Muscle of back (tissue), 11 donors: Measurements from ENCODE around the gene SLC7A11. TPM values are rescaled to one million over a fixed set of nuclear protein-coding genes. Genes with fewer than 3 reads are reported as not detected.
"Not testable (repeated sequence)": the region's sequence is repeated elsewhere in the genome, so short reads cannot be mapped to it uniquely, and the experiment has no call there.

Experiments used
- DNase-seq, 3 donors: peaks; one replicate each; pipeline versions ENCODE4 v3.0.0 to v3.0.0-alpha.2; 2013
- polyA plus RNA-seq, 10 donors: library from polyadenylated mRNA; unstranded; fragments of 120-200 nt; gene quantifications; one replicate each; pipeline ENCODE4 v1.2.1, GENCODE V29; 2013; ENCODE audit not compliant: insufficient read length in 10 of 10

SLC7A11 gene
- polyA plus RNA-seq, 10 donors = 0.25 to 1.1 (median 0.58) TPM

DNA sequence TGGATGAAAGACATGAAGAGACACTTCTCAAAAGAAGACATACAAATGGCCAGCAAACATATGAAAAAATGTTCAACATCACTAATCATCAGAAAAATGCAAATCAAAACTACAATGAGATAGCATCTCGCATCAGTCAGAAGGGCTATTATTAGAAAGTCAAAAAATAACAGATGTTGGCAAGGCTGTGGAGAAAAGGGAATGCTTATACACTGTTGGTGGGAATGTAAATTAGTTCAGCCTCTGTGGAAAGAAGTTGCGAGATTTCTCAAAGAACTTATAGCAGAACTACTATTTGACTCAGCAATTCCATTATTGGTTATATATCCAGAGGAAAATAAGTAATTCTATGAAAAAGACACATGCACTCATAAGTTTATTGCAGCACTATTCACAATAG, 31.6 kb downstream of the SLC7A11 start:
- not testable (repeated sequence) for DNase-seq

DNA sequence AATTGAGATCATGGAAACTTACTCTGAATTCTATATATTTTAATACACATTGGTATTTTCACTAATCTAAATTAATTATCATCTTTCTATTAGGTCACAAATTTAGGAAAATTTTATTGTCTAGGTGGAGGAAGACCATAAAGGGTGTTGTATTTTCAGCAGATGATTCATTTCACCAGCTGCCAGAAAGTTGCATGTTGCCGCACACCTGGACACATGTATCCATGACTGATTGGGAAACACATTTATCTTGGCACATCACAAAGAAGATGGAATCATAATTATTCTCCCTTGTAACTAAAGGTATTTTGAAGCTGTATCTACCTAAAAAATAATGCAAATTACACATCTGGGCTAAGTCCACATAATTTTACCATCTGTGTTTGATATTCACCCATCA, 33.1 kb downstream of the SLC7A11 start:
- DNase-seq = no peak

DNA sequence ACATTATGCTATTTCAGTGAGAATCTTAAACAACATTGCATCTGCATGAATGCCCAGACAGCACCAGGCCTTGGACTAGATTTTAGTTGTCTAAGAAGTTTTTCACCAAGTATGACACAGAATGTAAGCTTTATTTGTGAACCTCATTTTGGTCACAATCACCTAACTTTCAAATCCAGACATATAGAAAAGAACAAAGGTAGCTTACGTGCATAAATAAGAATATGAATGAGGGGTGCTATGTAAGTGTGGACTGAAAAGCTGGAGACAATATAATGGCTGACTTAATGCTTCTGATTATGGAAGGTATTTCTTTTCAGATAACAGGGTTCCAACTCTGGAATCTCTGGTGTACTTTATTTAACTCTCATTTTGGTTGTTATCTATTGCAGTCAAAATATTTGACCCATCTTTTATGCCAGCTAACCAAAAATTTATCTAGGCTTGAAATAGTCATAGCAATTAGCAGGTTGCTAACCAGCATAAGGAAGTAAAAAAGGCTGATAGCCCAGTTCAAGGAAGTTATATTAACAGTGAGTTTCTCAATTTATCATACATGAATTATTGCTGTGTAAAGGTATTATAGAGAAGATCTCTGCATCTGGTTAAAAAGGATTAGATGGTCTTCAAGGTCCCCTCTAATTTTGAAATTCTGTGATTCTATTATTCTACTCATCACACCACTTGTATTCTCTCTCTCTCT, 36.5 kb downstream of the SLC7A11 start:
- DNase-seq = no peak

DNA sequence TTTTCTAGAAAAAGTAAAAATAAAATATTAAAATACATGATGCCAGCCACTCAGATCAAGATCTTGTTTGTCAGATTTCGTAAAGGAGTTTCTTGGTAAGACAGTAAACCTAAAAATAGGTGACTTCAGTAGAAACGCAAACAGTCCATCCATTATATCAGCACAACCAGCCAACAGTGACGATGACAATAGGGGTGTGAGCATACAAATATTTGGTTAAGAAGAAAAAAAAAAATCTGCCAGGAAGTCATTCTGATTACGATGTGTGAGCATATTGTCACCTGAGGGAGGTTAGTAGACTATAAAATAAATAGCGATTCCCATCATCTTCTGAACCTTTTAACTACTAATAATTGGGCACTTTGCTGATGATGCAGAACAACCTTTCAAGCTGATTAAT, 37.6 kb downstream of the SLC7A11 start:
- no peak for DNase-seq

DNA sequence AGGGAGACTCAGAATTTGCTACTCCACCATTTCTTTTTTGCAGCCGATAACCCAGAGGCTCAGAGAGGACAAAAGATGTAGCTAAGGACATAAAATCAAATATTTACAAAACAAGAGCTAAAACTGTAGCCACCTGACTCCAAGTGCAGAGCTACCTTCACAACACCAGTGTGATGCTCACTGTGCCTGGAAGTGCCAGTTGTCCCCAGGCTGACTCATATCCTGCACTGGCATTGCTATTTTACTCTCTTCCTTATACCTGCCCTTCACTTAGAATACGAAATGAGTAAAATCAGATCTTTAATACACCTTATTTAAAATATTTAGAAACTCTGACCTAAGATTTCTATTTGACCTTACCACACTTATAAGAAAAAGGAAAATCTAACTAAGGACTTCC, 39.5 kb downstream of the SLC7A11 start:
- DNase-seq = no peak

DNA sequence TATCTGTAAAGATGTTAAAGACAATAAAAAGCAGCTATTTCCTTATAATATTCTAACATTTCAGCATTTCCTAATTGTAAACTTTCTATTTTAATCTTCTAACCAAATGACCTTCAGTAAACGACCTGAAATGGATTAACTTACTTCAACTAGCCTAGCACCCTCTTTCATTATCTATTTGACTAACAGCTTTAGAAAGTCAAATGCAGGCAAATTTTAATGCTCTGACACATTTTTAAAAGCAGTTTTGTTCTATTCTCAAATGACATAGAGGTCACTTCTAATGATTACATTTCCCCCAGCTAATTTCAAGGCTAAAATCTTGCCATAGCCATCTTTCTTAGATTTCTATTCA, 41.9 kb downstream of the SLC7A11 start:
- no peak for DNase-seq

DNA sequence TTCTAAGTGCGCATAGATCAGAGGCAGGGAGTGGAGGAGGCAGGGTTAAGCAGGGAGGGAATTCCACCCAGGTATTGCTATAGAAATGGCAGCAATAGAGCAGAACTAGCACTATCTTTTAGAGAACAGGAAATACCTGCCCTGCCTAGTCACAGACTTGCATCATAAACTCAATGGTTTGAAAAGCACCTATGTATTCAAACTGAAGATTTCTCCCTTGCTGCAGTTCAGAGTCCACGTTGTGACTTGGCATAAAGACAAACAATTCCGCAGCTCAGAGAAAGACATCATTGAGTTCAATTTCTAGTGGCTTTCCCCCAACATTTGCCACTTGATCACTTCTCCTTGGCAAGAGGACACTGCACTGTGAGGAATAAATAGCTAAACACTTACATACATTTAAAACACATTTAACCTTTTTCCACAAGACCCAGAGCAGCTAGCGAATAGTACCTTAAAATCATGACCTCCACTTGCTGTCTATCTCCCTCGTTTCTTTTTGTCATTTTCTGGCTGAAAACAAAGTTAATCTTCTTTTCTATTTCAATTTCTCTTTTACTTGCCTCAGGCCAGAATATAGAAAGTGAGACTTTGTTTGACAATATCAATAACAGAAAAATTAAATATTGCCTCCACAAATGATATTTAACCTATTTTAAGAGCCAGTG, 42.4 kb downstream of the SLC7A11 start:
- DNase-seq = peak in 1 of 3 donors; percentile 23

DNA sequence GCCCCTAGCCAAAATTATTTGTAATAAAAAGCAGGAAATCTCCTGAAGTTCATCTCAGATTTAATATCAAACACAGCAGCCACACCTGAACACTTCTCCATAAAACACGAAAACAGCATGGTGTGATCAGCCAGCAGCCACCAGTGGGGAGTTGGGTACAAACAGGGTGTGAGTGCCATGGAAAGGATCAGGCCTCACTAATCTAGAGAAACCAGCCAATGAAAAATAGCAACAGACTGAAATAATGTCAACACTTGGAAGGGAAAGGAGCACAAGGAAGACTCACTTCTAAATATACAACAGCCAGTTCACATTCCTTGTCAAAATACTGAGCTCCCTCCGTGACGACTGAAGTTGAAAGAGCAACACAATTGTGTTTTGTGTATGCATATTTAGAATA, 46.0 kb downstream of the SLC7A11 start:
- DNase-seq = no peak

DNA sequence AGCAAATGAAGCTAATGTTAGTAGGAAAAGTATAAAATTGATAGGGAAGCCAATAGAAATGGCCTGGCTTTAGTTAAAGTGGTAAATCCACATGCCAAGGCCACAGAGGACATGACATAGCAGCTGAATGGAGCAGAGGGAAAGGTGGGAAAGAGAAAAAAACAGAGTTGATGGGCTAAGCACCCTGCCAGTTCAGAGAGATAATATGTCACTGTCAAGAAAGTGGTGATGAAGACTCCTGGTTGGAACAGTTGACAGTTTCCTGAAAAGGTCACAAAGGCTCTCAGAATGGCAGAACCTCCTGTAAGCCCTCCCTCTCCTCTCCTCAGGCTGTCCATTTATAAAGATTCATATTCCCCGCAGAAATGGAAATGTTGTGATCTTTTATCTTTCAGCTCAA, 48.2 kb downstream of the SLC7A11 start:
- DNase-seq = no peak

DNA sequence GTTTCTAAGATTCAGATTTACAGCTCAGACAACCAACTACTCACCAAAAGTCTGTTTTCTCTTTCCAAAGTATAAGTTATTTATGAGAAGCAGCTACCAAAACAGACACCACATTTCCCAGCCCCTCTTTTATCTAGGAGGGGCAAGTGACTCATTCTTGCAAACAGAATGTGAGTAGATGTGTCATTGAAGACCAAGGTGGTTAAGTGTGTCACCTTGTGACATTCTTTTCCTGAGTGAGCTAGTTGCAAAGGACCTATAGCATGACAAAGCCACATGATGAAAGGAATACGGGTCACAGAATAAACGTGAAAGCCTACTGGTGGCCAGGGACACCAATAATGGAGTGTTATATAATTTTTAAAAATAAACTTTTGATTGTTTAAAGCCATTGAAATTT, 50.0 kb downstream of the SLC7A11 start:
- no peak for DNase-seq

DNA sequence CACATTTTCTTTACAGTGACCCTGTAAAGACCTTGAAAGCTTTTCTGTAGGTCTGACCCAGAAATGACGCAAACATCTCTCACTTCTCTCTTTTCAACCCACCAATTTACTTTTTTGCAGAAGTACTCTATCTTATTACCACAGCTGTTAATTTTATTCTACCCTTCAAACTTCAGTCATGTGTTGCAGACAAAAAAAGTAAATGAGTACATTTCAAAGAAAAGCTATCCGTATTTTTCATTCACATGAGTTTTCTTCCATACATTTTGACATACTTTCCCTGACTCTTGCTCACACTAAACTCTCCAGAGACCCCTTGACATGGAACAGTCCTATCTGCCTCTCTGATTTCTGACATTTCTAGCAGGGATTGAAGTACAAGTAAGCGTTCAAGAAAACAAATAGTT, 51.7 kb downstream of the SLC7A11 start:
- peak in 2 of 3 donors; percentile 13 to 27 for DNase-seq

DNA sequence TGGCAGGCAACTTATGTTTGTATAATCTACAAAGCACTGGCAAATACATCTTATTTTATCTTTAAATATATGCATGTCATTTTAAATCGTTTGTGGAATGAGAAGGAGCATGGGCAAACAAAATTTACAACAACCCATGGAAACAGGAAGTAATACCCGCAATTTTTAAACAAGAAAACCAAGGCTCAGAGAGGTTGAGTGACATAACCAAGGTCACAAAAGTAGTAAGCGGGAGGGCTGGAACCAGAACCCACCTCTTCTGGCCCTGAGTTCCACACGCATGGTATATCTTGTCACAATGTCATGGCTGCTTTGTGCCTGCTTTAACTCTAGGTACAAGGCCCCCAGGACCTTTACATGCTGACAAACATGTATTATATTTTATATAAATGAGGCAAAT, 52.9 kb downstream of the SLC7A11 start:
- no peak for DNase-seq

DNA sequence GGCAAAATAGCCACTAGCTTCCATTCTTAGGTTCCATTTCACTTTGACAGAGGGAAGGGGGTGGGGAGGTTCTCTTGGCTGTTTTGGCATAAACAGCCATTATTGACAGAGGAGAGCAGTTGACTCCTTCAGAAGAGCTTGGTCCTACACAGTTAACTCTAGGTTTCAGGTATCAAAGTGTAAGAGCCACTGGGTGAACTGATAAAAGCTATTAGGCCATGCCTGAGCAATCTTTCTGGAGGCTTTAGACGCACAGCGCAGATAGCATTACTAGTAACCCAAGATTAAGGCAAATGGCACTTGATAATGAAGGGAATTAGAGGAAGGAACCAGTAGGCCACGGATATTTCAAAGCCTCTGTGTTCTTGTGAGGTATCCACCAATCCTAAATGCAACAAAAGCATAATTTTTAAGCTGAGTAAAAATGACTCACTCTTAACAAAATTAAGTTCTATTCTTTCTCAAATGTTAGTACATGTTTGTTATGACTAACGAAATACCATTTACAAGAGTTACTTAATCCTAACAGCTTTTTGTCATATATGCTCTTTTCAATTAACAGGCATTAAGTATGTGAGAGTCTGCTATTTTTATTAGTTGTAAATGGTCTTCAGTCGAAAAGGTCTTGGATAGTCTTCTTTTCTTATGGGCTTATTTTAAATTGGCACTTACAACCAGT, 53.6 kb downstream of the SLC7A11 start:
- DNase-seq = no peak

DNA sequence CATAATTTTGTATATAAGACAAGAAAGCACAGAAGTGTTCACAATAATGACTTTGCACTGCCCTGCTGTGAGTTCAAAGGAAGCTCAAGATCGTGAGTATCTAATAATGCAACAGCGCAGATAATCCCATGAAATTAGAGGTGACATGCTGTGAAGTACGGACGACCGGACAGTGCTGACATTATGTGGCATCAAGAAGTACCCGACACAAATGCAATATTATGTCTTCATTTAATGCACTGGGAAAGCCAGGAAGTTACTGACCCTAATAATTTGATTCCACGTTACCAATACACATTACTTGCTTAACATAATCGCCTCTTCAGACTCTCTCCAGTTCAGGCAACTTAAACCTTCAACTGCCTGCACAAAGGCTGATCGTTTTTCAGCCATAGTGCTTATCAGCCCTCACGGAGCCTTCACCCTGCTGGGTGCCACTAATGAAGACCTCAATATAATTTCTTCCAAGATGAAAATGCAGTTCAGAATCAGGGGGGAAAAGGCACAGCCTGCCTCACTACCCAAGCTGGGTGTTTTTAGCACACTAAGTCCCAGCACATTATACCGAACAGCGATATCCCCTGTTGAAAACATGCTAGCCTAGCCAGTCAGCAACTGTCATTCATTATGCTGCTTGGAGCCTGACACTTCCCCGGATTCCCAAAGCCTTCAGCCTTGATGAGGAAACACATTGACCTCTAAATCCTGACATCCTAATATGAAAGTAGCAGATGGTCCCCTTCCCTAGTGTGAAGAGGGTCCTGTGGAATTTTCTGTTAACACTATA, 56.1 kb downstream of the SLC7A11 start:
- DNase-seq = no peak

DNA sequence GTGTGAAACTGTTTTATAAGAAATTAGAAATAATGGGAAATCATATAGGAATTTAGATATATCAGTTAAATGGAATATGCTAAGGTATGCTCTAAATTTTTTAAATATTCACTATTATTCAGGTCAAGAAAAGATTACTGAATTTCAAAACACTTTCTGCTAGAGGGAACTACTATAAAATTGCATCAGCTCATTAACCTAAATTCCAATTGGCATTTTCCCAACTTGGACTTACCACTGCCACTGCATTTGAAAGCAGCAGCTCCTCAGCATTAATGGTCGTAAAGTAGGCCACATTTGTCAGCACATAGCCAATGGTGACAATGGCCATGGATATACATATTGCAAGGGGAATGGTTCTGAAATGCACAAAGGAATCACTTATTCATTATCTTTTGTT, 57.3 kb downstream of the SLC7A11 start:
- no peak for DNase-seq

DNA sequence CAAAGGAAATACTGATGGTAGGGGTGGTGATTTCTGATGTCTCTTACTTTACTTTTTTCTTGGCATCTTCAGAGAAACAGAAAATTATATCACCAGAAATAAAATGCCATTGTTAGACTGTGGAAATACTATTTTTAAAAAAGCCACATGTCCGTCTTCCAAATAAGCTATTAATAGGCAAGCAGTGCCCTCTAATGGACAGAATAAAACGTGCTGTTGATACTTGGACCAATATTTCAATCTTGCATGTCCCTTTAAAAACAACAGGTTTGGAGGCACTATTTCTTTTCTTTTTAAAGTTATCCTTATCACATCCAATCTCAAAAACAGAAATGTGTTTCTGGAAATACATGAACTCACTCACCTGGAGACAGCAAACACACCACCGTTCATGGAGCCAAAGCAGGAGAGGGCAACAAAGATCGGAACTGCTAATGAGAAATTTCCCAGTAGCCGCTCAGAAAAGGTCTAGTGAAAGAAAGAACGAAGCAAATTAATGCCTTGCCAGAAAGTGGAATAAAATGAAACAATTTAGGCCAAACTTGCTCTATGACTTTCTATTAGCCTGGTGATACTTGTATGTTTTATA, 59.2 kb downstream of the SLC7A11 start:
- peak; percentile 60 to 82 (median 74) for DNase-seq

DNA sequence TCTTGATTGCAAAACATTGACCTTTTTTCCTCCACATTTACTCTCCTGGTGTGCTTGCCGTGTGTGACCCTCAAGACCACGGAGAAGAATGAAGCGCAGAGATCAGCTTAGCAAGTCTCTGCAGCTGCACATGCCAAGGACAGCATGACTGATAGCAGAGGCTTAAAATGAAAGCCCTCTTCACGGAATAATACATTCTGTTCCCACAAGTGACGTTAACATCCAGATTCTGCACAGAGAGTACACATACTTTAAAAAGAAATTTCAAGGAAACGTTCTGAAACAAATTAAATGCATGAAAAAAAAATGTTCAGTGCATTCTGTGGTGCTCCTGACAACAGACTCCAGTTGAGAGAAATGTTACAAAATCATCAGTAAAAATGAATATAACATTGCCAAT, 60.9 kb downstream of the SLC7A11 start:
- peak; percentile 60 to 83 (median 64) for DNase-seq

DNA sequence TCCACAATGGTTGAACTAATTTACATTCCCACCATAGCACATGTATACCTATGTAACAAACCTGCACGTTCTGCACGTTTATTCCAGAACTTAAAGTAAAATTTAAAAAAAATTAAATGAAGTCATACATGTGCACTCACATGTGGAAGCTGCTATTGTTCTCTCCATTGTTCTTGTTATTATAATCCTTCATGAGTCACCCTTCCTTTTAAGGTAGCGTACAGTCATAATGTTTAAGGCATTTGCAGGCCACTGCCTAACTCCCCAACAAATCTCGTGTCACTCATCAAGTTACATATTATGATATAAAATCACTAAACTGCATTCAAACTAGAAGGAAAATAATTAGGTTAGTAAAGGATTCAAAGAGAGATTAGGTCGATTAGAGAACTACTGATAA, 63.6 kb downstream of the SLC7A11 start:
- DNase-seq = no peak

DNA sequence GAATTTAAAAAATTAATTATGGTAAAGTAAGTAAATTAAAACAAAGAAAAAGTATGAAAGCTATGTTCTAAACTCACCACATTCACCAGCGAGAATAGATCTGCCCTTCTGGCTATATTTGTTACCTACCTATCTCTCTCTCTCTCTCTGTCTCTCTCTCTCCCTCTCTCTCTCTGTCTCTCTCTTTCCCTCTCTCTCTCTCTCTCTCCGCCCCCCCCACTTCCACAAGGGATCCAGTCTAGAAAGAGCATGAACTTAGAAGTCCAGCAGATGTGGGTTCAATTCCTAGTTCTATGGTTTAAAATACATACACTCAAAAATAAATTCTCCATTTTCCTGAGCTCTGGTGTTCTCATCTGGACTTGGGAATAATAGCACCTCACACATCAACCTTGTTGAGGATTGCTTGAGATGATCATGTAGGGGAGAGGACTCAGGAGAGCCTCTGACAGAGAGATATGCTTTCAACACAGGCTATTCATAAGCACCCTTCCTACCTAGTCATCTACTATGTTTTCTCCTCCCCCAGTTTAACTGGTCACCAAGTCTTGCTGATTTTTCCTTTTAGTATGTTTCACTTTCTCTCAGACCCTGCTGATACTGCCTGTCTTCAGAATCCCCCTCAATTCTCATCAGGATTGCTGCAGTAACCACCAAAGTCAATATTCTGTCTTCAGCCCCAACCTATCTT, 64.7 kb downstream of the SLC7A11 start:
- DNase-seq = no peak

DNA sequence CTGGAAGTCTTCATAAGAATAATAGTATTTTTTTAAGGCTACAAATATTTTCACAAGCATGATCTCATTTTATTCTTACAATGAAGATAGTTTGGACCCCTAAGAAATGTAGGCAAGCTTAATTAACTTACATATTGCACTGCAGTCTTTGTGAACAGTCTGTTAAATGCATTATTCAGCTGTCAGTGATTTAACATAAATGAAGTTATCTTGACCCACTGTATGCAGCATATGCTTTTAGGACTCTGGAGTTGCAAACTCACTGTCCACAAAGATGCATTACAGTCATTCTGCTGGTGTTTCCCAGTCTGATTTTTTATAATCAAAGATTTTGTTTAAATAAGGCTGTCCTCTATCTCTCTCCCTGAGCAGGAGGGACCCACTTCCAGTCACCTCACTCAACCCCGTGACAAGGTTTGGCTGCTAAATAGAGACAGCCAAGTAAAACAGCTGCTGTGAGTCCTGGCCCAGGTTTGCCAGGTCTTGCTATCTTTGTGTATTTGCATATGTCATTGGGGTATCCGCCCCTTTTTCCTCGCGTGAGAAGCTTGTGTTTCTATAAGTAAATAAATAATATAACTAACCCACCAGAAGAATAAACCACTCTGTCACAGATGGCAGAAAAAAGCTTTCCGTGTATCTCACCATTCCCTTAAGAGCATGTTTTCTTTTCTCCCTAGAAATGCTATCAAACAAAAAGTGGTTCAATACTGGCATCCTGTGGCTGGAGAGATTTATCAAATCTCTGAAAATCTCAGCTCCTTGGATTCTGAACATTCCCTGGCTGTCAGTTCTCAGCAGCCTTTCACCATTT, 67.0 kb downstream of the SLC7A11 start:
- peak; percentile 35 to 59 (median 37) for DNase-seq
